NCI-H1048 (cell line): ENCODE results near the gene CSTB.

Source experiments
- DNase-seq: peaks from one replicate; lab custom pipeline; 2025; lab: John Stamatoyannopoulos, UW

The CSTB gene

GRCh38 chr21:43767498-43767983 lies 8.6 kb downstream of the CSTB start:
- DNase-seq, result no peak

GRCh38 chr21:43766734-43767497 lies 9.2 kb downstream of the CSTB start:
- no peak for DNase-seq

DNA sequence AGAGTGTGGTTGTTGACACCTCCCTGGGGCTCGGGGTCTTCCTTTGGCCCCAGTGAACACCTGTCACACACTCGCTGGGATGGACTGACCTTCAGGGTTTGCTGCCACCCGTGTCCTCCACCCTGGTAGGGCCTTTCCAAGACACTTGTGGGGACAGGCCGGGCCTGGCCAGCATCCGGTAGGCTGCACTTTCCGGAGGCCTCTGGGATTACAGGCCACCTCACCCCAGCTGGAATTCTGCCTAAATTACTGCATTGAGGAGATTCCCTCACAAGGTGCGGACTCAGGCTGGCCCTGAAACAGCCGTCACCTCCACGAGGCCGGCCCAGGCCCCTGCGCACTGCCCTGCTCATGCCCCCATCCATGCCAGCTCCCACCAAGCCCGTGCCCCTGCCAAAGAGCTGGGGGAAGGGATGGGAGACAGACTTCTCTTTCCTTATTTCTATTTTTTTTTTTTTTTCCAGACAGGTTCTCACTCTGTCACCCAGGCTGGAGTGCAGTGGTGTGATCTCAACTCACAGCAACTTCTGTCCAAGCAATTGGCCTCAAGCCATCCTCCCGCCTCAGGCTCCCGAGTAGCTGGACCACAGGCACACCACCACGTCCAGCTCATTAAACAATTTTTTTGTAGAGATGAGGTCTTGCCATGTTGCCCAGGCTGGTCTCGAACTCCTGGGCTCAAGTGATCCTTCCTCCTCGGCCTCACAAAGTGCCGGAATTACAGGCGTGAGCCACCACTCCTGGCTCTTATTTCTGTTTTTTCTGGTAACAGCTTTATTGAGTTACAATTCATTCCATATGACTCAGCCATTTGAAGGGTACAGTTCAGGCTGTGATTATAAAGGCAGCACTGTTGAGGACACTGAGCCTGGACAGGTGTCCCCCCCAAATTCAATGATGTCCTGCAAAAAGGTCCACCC lies 11.3 kb downstream of the CSTB start:
- DNase-seq, result no peak

GRCh38 chr21:43763901-43764523 lies 12.1 kb downstream of the CSTB start:
- no peak for DNase-seq

GRCh38 chr21:43762303-43763128 lies 13.6 kb downstream of the CSTB start:
- DNase-seq, result no peak

DNA sequence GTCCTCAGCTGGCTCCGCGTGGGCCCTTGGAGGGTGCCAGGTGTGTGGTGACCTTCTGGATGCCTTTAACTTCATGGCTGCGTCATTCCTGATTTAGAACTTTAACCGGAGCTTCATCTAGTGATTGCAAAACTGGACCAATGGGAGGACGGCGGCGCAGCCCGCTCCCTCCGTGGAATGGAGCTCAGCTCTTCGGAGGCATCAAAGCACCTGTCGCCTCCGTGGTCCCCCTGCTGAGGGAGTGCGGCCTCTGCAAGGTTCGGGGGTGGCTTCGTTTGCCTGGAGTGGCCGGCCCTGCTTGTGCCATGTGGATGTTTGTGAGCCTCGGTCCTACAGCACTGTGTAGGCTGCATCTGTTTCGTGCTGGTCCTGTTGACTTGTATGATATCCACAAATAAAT lies 14.2 kb downstream of the CSTB start:
- DNase-seq, result no peak

DNA sequence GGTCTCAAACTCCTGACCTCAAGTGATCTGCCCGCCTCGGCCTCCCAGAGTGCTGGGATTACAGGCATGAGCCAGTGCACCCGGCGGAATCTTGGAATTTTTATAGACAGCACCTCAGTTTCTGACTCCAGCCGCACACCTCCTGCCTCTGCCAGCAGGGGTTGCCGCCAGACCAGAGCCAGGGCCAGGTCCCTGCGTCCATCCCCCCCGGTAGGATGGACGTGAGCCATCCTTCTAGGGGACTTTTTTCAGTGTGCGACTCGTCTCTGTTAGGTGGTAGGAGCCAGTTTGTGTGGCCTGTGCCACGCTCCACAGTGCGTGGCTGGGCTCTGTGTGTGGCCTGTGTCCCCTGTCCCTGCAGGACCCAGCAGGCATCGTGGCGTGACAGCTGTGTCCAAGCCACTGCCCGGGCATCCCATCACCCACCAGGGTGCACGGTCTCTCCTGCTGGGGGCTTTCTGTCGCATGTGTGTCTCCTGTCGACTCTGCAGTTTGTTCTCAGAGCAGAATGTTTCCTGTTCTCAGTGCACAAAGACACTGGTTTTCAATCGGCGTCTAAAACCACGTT lies 15.6 kb downstream of the CSTB start:
- DNase-seq, result no peak

DNA sequence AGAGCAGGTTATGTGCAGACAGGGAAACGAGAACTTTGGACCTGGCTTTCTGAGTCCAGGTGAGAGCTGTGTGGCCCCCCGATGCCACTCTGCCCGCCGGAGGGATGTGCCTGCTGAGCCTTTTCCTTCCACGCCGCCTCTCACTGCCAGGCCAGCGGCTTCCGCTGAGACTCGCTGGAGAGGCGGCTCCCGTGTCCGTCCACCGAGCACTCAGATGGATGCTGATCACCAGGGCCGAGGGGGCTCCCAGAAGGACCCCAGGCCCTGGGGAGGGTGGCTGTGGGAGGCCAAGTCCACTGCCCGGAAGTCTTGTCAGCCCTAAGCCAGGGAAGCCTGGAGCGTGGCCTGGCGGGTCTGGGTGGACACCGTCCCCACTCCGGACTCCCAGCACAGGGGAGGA lies 16.5 kb downstream of the CSTB start:
- no peak for DNase-seq

DNA sequence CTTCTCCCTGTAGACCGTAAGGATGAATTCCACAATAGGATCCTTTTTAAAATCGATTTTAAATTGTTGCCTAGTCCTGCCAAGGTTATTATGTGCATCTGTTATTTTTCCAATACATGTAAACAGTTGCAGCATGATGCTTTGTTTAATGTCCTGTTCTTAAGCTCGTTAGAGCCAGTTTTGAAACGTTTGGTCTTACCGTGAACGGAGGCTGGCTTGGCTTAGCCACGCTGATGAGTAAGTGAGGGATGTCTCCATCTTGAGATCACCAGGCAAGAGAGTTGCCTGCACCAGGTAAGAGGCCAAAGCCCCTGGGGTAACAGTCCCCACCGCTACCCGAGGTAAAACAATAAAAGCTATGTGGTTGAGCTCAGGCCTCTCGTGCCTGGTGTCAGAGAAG lies 17.3 kb downstream of the CSTB start:
- no peak for DNase-seq

- no peak for DNase-seq
Observed at GRCh38 chr21:43758111-43758641, 17.9 kb downstream of the CSTB start.

DNA sequence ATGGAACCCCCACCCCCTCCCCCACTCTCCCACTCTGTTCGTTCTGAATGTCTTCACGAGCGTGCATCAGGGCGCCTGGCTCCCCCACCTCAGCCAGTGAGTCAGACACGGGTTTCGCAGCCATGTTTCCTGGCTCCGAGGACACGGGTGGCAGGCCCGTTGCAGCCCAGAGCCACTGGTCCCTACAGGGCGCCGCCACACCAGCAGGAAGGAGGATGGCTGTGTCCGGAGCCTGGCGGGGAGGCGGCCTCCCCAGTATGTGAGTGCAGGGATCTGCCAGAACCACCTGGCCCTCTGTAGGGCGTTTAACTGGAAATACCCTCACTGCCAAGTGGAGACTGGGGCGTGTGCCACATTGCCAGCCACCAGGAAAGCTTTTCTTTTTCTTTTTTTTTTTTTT lies 18.5 kb downstream of the CSTB start:
- no peak for DNase-seq

DNA sequence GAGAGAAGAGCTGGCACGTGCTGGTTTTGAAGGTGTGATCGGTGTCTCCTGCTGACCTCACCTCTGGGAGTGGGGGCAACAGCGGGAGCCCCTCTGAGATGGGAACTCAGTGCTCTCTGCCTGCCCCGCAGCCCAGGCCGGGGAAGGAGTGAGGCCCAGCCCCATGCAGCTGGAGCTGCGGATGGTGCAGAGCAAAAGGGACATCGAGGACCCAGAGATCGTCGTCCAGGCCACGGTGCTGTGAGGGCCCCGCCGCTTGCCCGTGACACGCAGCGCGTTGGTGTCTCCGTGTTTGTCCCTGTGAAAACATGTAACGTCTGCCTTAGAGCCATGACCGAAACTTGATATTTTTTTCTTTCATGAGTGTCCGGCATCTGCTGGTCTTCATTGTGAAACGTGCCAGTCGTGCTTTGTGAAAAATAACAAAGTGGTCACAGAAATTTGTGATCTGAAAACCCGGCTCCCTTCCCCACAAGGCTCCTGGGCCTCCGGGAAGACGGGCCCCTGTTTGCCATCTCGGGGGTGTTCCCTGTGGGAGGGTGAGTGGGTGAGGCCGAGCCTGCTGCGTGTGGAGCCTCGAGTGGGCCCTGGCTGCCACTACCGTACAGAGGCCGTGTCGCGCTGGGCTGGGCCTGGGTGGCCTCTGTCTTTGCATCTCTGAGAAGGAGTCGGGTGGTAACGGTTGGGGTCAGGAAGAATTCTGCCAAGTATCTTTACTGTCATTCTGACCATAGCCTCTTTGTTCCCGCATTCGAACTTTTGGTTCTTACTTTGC lies 20.1 kb downstream of the CSTB start:
- DNase-seq, result no peak

DNA sequence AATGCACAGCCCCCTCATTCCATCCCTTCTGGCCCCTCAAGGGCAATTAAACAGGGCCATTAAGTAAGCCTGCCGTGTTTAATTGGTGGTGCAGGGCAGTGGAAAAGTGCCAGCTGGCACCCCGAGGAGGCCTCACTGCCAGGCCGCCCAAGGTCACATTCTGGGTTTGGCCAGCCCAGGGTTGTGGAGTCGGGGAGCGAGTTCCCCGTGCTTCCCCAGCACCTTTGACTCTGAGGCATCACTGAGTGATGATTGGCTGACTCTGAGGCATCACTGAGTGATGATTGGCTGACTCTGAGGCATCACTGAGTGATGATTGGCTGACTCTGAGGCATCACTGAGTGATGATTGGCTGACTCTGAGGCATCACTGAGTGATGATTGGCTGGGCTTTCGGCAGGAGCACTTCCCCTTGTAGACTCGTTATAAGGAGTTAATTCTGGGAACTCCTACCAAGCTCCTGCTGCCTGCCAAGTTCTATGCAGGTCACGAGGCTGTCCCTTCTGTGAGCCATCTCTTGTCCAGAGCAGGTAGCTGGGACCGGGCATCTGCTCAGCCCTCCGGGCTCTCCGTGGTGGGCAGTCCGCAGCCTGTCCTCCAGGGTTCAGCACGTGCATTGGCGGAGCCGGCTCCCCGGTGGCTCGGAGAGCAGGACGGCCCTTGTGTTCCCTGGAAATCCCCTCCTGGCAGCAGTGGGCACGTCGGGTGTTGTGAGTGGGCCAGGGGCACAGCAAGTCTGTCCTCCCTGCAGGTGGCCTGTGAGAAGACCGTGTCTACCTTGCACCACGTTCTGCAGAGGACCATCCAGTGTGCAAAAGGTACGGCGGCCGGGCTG lies 20.9 kb downstream of the CSTB start:
- DNase-seq, result no peak

DNA sequence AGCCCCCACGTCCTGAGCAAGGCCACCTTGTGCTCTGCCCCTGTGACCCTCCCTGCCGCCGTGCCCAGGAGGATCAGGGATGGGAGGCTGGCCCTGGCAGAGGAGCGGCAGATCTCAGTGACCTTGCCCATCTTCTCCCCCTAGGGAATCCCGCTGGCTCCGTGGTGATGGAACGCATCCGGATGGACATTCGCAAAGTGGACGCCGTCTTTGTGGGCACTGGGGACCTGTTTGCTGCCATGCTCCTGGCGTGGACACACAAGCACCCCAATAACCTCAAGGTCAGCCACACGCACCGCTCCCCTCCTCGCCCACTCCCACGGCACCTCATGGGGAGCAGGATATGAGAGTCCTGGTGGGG lies 22.7 kb downstream of the CSTB start:
- DNase-seq, result no peak

GRCh38 chr21:43752758-43753438 lies 23.2 kb downstream of the CSTB start:
- DNase-seq, result no peak

DNA sequence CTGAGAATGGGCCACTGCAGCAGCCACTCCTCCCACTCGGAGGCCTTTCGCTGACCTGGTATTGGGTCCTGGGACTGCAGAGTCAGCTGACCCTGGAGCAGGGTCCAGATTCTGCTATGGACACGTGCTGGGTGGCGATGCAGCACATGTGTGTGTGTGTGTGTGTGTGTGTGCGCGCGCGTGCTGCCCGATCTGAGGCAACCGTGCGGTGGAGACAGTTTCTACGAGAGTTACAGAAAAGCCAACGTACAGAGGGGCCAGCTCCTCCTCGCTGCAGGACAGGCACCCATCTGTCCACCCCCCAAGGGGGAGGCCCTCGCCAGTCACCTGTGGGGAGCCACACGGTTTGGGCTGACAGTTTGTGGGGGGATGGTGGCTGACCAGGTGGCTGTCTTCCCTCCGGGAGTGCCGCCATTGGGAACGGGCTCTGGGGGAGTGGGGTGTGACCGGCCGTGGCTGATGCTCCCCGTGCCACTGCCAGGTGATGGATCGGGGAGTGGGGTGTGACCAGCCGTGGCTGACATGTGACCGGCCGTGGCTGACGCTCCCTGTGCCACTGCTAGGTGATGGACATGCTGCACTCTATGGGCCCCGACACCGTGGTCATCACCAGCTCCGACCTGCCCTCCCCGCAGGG lies 24.0 kb downstream of the CSTB start:
- DNase-seq, result no peak

DNA sequence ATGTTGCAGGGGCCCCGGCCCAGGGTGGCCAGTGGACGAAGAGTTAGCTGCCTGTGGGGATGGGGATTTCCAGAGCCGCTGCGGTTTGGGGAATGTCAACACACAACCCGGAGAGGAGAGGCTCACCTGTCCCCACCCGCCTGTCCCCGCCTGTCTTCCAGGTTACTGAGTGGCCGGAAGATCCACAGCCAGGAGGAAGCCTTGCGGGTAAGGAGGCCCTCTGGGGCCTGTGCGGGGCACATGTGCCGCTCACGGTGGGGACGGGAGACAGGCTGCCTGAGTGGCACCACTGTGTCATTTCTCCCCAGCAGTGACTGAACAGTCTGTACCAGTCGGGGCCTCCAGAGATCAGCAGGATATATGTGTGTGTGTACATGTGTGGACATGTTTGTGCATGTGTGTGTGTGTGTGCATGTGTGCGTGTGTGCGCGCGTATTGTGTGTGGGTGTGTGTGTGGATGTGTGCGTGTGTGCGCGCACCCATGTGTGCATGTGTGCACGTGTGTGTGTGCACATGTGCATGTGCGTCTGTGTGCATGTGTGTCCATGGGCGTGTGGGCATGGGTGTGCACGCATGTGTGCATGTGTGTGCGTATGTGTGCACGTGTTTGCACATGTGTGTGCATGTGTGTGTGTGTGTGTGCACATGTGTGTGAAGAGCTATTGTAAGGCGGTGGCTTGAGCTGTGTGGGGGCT lies 25.6 kb downstream of the CSTB start:
- no peak for DNase-seq
